HL-60/S4 treated with retinoic acid at 250 ng/mL for 4 days and 3 days (cell line): ENCODE data around the gene TFAP2B.

Source experiments
- in situ Hi-C: fragments of 300-500 bp; cut with MboI; formaldehyde crosslinking; loops from 2 replicates; pipeline ENCODE4 v1.7.0; 2022; ENCODE audit warnings: low sequenced_read_pairs

Gene TFAP2B

GRCh38 chr6:50824552-50824951, 5.9 kb downstream of the TFAP2B start:
- in situ Hi-C loops, result no loop called here

DNA sequence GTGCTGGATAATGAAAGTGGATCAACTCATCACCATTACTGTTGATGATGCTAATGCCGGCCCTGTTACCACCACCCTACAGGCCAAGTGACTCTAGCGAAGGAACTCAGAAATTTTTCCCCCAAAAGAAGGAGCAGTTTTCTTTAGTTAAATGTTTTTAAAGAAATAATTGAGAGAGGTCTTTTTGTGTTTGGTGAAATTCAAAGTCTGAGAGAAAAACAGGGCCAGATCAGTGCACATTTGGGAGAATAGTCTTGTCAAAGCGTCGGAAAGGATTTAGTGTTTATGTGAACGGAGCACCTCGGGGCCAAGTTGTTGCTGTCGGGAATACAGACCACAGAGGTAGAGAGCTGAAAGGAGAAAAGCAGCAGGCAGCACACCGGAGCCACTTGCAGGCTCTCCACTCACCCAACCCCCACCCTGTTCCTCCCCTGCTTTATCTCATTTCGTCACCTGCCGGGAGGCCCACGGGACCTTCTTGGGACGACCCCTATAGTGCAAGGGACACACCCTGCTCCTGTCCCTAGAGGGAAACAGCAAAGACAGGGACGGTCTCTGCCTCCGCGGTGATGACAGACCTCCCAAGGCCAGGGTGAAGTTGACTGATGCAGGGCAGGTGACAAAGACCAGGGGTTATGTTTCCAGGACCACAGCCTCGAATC, 6.8 kb downstream of the TFAP2B start:
- in situ Hi-C loops, result no loop called here

GRCh38 chr6:50826037-50826761, 7.5 kb downstream of the TFAP2B start:
- in situ Hi-C loops, result no loop called here

DNA sequence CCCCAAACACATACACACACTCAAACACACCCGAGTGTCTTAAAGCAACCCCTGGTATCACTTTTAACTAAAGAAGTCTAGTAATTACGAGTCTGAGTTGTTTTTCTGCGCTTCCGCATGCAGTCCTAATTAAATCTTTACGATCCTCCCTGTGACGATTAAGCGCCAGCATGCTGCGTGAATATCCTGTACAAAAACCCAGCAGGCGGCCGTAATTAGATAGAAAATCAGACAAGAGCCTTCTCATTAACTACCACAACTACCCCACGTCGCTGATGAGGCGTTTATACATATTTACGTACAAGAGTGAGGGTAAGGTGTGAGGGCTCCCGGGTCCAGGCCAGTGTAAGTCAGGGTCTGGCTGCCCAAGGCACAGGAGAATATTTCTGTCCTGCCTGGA, 8.1 kb downstream of the TFAP2B start:
- in situ Hi-C loops, result no loop called here

GRCh38 chr6:50829049-50829448, 10.4 kb downstream of the TFAP2B start:
- in situ Hi-C loops, result no loop called here

- in situ Hi-C loops, result no loop called here
These were observed 11.3 kb downstream of the TFAP2B start for GRCh38 chr6:50829898-50830444.

DNA sequence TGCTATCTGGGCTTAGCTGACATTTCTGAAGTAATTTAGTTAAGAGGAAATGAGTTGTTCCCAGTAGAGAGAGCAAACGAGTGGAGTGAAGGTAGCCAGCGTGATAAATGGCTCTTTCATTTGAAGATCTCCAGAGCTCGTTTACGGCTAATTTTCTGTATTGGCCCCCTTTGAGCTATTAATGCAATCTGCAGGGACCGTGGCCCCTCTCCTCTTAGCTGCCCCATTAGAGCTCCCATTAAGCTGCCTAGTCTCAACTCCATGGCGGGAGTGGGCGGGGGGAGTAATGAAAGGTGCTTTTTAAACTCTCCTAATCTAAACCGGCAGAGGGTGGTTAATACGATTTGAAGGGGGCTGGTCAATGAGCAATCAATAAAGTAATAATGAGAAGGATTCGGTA, 12.5 kb downstream of the TFAP2B start:
- in situ Hi-C loops, result no loop called here

- in situ Hi-C loops, result no loop called here
These were observed 14.2 kb downstream of the TFAP2B start for GRCh38 chr6:50832912-50833311.

DNA sequence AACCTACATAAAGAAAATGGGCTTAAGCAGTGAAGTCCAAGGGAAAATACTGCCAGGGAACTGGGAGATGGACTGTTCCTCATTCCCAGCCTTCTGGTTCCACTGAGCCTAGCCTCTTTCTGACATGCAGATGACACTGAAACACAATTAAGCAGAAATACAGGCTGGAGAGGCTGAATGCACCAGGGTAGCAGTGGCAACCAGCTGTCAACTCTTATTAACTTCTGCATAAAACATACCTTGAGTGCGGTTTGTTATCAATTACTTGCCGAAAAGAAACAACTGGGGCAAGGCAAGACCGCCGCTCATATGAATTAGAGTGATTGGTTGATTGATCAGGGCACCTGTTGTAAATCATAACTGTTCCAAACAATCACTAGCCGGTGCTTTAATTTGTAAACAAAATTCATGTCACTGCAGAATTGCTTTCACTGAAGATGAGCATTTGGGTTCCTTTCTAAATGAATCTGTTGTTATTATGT, 16.3 kb downstream of the TFAP2B start:
- in situ Hi-C loops, result no loop called here

GRCh38 chr6:50836231-50836630, 17.6 kb downstream of the TFAP2B start:
- in situ Hi-C loops, result no loop called here

GRCh38 chr6:50837589-50838445, 19.1 kb downstream of the TFAP2B start:
- in situ Hi-C loops, result no loop called here

- in situ Hi-C loops, result no loop called here
These were observed 21.6 kb downstream of the TFAP2B start for GRCh38 chr6:50840112-50840810.

DNA sequence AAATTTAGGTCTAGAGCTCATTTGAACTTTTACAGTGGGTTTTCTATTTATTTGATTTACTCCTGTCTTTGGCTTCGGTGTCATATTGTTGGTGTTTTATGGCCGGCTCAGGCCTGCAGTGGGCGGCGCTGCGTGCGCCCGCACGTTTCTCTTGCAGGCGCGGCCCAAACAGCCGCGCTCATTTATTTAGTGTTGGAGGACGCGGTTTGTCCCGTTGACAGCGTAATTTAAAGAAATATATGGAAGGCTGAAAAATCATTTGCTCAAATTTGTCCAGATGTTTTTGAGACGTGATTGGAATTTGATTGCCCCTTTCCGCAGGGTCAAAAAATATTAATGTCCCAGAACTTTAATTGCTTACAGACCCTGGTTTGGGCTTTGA, 22.1 kb downstream of the TFAP2B start:
- in situ Hi-C loops, result no loop called here

GRCh38 chr6:50842446-50842845, 23.8 kb downstream of the TFAP2B start:
- in situ Hi-C loops, result no loop called here

GRCh38 chr6:50842861-50843384, 24.3 kb downstream of the TFAP2B start:
- in situ Hi-C loops, result no loop called here

DNA sequence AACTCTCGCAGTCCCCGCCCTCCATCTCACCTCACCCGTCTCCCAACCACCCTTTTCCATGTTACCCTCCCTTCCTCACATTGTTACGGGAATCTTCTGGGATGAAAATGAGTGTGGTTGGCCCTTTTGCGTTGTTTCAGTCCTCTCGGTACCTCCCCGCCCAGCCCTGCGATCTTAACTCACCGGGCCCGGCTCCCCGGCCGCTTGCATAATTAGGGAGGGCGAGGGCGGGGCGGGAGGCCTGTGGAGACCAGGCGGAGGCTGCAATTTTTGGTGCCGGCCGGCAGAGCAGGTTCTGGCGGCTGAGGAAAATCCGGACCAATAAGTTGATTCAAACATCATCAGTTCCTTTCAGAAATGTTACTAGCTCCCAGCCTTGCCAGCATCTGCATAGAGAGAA, 25.2 kb downstream of the TFAP2B start:
- in situ Hi-C loops, result no loop called here

GRCh38 chr6:50845499-50846143, 26.9 kb downstream of the TFAP2B start:
- in situ Hi-C loops, result no loop called here

DNA sequence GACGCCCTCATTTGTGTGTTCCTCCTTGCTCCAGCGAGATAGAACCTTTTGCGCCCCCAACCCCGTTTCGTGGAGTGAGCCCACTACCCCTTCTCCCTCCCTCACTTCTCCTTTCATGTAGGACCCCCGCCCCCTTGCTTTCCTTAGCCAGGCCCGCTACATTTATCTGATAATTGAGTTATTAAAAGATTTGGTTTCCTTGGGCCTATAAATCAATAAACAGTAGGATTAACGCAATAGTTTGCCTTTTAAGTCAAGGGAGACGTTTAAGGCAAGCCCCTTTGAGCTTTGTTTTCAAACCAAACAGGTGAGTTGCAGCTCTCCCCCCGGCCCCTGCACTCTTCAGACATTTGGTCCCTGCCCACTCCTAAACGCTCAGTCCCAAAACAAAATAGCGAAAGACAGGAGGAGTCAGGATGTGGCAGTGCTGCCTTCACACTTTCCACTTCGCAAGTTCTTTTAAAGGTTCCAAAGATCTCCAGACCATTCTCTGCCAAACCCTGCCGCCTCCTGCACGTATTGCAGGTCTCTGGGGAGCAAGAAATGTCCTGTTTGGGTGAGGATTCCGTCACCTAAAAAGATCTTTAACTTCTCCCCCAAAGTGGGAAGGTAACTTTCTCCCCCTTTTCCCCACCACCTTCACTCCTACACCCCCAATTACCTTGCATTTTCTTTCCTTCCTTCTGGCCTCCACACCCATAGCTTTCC, 27.6 kb downstream of the TFAP2B start:
- in situ Hi-C loops, result no loop called here

DNA sequence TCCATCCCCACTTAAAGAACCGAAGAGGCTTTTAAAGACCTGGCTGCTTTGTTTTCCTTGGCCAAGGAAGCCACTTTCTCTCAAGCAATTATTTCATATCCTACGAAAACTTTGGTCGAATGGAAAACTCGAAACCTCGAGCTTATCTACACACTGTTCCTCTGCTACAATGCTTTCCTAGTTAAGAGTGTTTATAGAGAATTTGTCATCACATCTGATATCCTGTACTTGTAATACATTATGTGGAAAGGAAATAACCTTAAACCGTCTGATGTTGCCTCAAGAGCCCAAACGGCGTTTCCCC, 28.1 kb downstream of the TFAP2B start:
- in situ Hi-C loops, result no loop called here
